Activated CD4-positive, alpha-beta T cell treated with anti-CD3 and anti-CD28 coated beads, Interleukin-10, Interleukin-2, amounts not matched to agents 100 ng/mL and 50 ng/mL, durations not matched to agents 16 hours and 8 hours (primary cell): ENCODE measurements around the gene KCNK7.

Experiments
- DNase-seq: peaks from one replicate; pipeline ENCODE4 v3.0.0-alpha.2; 2020

Gene KCNK7

GRCh38 chr11:65554057-65554818 lies 41.4 kb downstream of the KCNK7 start:
- DNase-seq: no peak

GRCh38 chr11:65553301-65554001 lies 42.1 kb downstream of the KCNK7 start:
- DNase-seq: peak; percentile 76

- no peak for DNase-seq
Measured at GRCh38 chr11:65552388-65552951, 43.1 kb downstream of the KCNK7 start.

- peak; percentile 74 for DNase-seq
Measured at GRCh38 chr11:65551572-65552387, 43.8 kb downstream of the KCNK7 start.

GRCh38 chr11:65549096-65549495 lies 46.5 kb downstream of the KCNK7 start:
- no peak for DNase-seq

- no peak for DNase-seq
Measured at GRCh38 chr11:65548395-65548794, 47.2 kb downstream of the KCNK7 start.

- no peak for DNase-seq
Measured at GRCh38 chr11:65547446-65548125, 48.0 kb downstream of the KCNK7 start.

- peak; percentile 98 for DNase-seq
Measured at GRCh38 chr11:65546217-65546958, 49.2 kb downstream of the KCNK7 start.

- no peak for DNase-seq
Measured at GRCh38 chr11:65545853-65546216, 49.8 kb downstream of the KCNK7 start.
